Fibroblast of lung (primary cell): Measurements from ENCODE around the gene ACYP2. TPM values are rescaled to one million over a fixed set of nuclear protein-coding genes. Genes with fewer than 3 reads are reported as not detected.
A peak's percentile ranks its signal among the peaks of the same experiment; 100 is the strongest.

Experiments
- DNase-seq, 2 donors: peaks; one replicate each; pipeline versions ENCODE4 v3.0.0 to v3.0.0-alpha.2; 2010; ENCODE audit warnings: low read depth in 2 of 2
- H2AFZ ChIP-seq: 2 replicates; pipeline ENCODE4 v1.5.1; 2012; ENCODE audit warnings: low read length, control low read depth, inconsistent platforms
- H3K27ac ChIP-seq: 2 replicates; pipeline ENCODE4 v1.5.1; 2011; ENCODE audit warnings: low read length, control low read depth; ENCODE audit not compliant: insufficient read depth
- H3K27me3 ChIP-seq: 2 replicates; pipeline ENCODE4 v1.5.1; 2011; ENCODE audit warnings: mild to moderate bottlenecking, low read length; ENCODE audit not compliant: control insufficient read depth, insufficient read depth
- H3K36me3 ChIP-seq: 2 replicates; pipeline ENCODE4 v1.5.1; 2011; ENCODE audit warnings: low read length; ENCODE audit not compliant: control insufficient read depth, insufficient read depth
- H3K4me1 ChIP-seq: 2 replicates; pipeline ENCODE4 v1.5.1; 2011; ENCODE audit warnings: low read length; ENCODE audit not compliant: control insufficient read depth, insufficient read depth; ENCODE audit errors: extremely low read depth
- H3K4me2 ChIP-seq: 2 replicates; pipeline ENCODE4 v1.5.1; 2011; ENCODE audit warnings: low read length, control low read depth; ENCODE audit not compliant: insufficient read depth; ENCODE audit errors: extremely low read depth
- H3K4me3 ChIP-seq, 4 experiments: fragments of 200-600 bp in 1 of 4; sonication (generic) in 1 of 4; replicated peaks in 1 of 4; 2 replicates each; pipeline ENCODE4 v1.5.1; 2011 to 2016; ENCODE audit warnings: low read length in 4 of 4, low read depth in 3 of 4, mild to moderate bottlenecking in 3 of 4, control low read depth in 2 of 4, inconsistent platforms in 1 of 4, mixed read lengths in 1 of 4; ENCODE audit not compliant: insufficient read depth in 1 of 4; ENCODE audit errors: control extremely low read depth in 1 of 4
- H3K79me2 ChIP-seq: 2 replicates; pipeline ENCODE4 v1.5.1; 2012; ENCODE audit warnings: mild to moderate bottlenecking, low read length, inconsistent platforms; ENCODE audit not compliant: control insufficient read depth, insufficient read depth
- H3K9ac ChIP-seq: 2 replicates; pipeline ENCODE4 v1.5.1; 2011; ENCODE audit warnings: mild to moderate bottlenecking, low read length, control low read depth; ENCODE audit not compliant: insufficient read depth
- H3K9me3 ChIP-seq: 2 replicates; pipeline ENCODE4 v1.5.1; 2012; ENCODE audit warnings: low read depth, low read length; ENCODE audit not compliant: control insufficient read depth, insufficient read depth
- H4K20me1 ChIP-seq: 2 replicates; pipeline ENCODE4 v1.5.1; 2011; ENCODE audit warnings: low read length; ENCODE audit not compliant: control insufficient read depth, insufficient read depth; ENCODE audit errors: extremely low read depth
- EZH2 ChIP-seq: IDR thresholded peaks from 2 replicates; pipeline ENCODE4 v1.5.1; 2012; ENCODE audit warnings: low read length, control low read depth, mild to moderate bottlenecking; ENCODE audit errors: missing control alignments
- polyA plus RNA-seq, 2 donors: library from polyadenylated mRNA; depleted of rRNA in 1 of 2; stranded (reverse) in 1 of 2; unstranded in 1 of 2; fragments of >200 nt; gene quantifications; 2 replicates each; pipeline ENCODE4 v1.2.1, GENCODE V29; 2011 to 2012; ENCODE audit warnings: missing spikeins in 1 of 2
- total RNA-seq: library from RNA; depleted of rRNA; stranded (reverse); fragments of >200 nt; gene quantifications from 2 replicates; pipeline ENCODE4 v1.2.1, GENCODE V29; 2014
- TF ChIP-seq, protein P1 (sequence below), 2 donors: IDR thresholded peaks in 1 of 2; conservative IDR thresholded peaks in 1 of 2; 1 replicate in 1 of 2; 2 replicates in 1 of 2; pipeline ENCODE4 v1.5.1; 2011 to 2012; ENCODE audit warnings: low read length in 2 of 2, control low read depth in 1 of 2, inconsistent platforms in 1 of 2, low read depth in 1 of 2, mild to moderate bottlenecking in 1 of 2

The ACYP2 gene
- total and polyA plus RNA-seq, 2 donors (not counting 1 experiment from before 2014, with no cell fraction given) = 9.7 to 24.4 TPM

- Histone ChIP-seq H3K4me3 (peak overlapping the region; percentile 47 to 75 (median 60)), H3K4me1 (peaks cover 19% of the 10 kb centered on the region), H3K36me3 (no peaks in the 10 kb centered on the region), H3K9ac (peak overlapping the region; percentile 68), H3K27me3 (no peaks in the 10 kb centered on the region), H2AFZ (peak overlapping the region; percentile 79), H4K20me1 (no peaks in the 10 kb centered on the region), H3K79me2 (no peaks in the 10 kb centered on the region), H3K27ac (peak overlapping the region; percentile 81), H3K9me3 (no peaks in the 10 kb centered on the region), H3K4me2 (peak overlapping the region; percentile 73)
- no peak for TF ChIP-seq EZH2
- TF ChIP-seq, protein P1, sequence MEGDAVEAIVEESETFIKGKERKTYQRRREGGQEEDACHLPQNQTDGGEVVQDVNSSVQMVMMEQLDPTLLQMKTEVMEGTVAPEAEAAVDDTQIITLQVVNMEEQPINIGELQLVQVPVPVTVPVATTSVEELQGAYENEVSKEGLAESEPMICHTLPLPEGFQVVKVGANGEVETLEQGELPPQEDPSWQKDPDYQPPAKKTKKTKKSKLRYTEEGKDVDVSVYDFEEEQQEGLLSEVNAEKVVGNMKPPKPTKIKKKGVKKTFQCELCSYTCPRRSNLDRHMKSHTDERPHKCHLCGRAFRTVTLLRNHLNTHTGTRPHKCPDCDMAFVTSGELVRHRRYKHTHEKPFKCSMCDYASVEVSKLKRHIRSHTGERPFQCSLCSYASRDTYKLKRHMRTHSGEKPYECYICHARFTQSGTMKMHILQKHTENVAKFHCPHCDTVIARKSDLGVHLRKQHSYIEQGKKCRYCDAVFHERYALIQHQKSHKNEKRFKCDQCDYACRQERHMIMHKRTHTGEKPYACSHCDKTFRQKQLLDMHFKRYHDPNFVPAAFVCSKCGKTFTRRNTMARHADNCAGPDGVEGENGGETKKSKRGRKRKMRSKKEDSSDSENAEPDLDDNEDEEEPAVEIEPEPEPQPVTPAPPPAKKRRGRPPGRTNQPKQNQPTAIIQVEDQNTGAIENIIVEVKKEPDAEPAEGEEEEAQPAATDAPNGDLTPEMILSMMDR (conservative IDR thresholded peaks at IDR 0.05 in 1 of 2, IDR thresholded peaks at IDR 0.05 in 1 of 2; ENCODE audit: low read depth in 1 of 2, low read length in 2 of 2) = no peak
- no peak for DNase-seq
Measured at GRCh38 chr2:54330926-54331835, 215.8 kb downstream of the ACYP2 start.

DNA sequence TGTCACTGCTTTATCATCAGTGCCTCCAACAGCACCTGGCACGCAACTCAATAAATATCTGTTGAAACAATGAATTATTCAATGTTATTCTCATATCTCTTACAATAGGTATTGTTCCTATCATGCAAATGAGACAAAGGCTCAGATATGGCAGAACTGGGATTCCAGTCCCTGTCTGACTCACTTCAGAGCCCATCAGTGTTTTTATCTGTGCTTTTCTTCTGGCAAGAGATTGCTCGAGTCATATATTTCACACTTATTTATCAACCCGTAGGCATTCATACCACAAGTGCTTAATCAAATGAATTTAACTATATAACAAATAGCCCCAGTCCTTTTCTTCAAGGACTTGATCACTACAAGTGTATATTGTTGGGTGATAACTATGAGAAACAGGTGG lies 217.0 kb downstream of the ACYP2 start:
- Histone ChIP-seq H3K36me3 (no peaks in the 10 kb centered on the region), H3K9me3 (no peaks in the 10 kb centered on the region), H2AFZ (no peak overlapping the region), H3K4me2 (no peak overlapping the region), H3K27me3 (no peaks in the 10 kb centered on the region), H3K27ac (no peak overlapping the region), H4K20me1 (no peaks in the 10 kb centered on the region), H3K4me1 (peaks cover 28% of the 10 kb centered on the region), H3K9ac (no peak overlapping the region), H3K79me2 (no peaks in the 10 kb centered on the region), H3K4me3 (no peak overlapping the region)
- no peak for TF ChIP-seq EZH2
- TF ChIP-seq, protein P1 (conservative IDR thresholded peaks at IDR 0.05 in 1 of 2, IDR thresholded peaks at IDR 0.05 in 1 of 2; ENCODE audit: low read depth in 1 of 2, low read length in 2 of 2) = no peak
- peak in 1 of 2 donors; percentile 27 for DNase-seq

- Histone ChIP-seq H3K9ac (no peak overlapping the region), H3K4me3 (peak overlapping the region in 1 of 4 experiments; percentile 2), H3K27ac (peak overlapping the region; percentile 65), H3K4me2 (peak overlapping the region; percentile 82), H3K9me3 (no peaks in the 10 kb centered on the region), H4K20me1 (no peaks in the 10 kb centered on the region), H3K79me2 (no peaks in the 10 kb centered on the region), H2AFZ (no peak overlapping the region), H3K36me3 (no peaks in the 10 kb centered on the region), H3K27me3 (no peaks in the 10 kb centered on the region), H3K4me1 (peaks cover 21% of the 10 kb centered on the region)
- TF ChIP-seq EZH2 = no peak
- TF ChIP-seq, protein P1 (conservative IDR thresholded peaks at IDR 0.05 in 1 of 2, IDR thresholded peaks at IDR 0.05 in 1 of 2; ENCODE audit: low read depth in 1 of 2, low read length in 2 of 2) = no peak
- DNase-seq = peak; percentile 88 to 89
Measured at GRCh38 chr2:54336136-54336976, 220.9 kb downstream of the ACYP2 start.
